HEK293 (cell line): ENCODE results near the gene DCTN2.

Experiments used
- GLIS1 ChIP-seq: fragments of 450-650 bp; formaldehyde crosslinking; IDR thresholded peaks from 2 replicates; pipeline ENCODE4 v1.5.1; 2016; ENCODE audit warnings: missing biosample characterization, missing genetic modification characterization
- KLF10 ChIP-seq: fragments of 450-650 bp; IDR thresholded peaks from 2 replicates; pipeline ENCODE4 v1.5.1; 2018; ENCODE audit warnings: missing biosample characterization, mild to moderate bottlenecking, missing genetic modification characterization
- ZNF140 ChIP-seq: fragments of 450-650 bp; formaldehyde crosslinking; IDR thresholded peaks from 2 replicates; pipeline ENCODE4 v1.5.1; 2016; ENCODE audit warnings: missing biosample characterization, missing genetic modification characterization
- ZNF341 ChIP-seq: fragments of 450-650 bp; formaldehyde crosslinking; IDR thresholded peaks from 2 replicates; pipeline ENCODE4; 2016; ENCODE audit warnings: low read depth, missing biosample characterization, missing genetic modification characterization
- ZNF366 ChIP-seq: fragments of 450-650 bp; formaldehyde crosslinking; conservative IDR thresholded peaks from 2 replicates; pipeline ENCODE4 v1.5.1; 2016; ENCODE audit warnings: missing biosample characterization, missing genetic modification characterization
- ZNF391 ChIP-seq: fragments of 450-650 bp; formaldehyde crosslinking; IDR thresholded peaks from 2 replicates; pipeline ENCODE4 v1.5.1; 2016; ENCODE audit warnings: low read depth, missing biosample characterization, missing genetic modification characterization, borderline replicate concordance
- ZNF621 ChIP-seq: fragments of 450-650 bp; formaldehyde crosslinking; IDR thresholded peaks from 2 replicates; pipeline ENCODE4 v1.5.1; 2017; ENCODE audit warnings: missing biosample characterization, missing genetic modification characterization
- ZNF776 ChIP-seq: fragments of 450-650 bp; formaldehyde crosslinking; IDR thresholded peaks from 2 replicates; pipeline ENCODE4 v1.5.0; 2017; ENCODE audit warnings: missing biosample characterization, missing genetic modification characterization, borderline replicate concordance
- TF ChIP-seq, protein P1 (sequence below): fragments of 450-650 bp; formaldehyde crosslinking; IDR thresholded peaks from 2 replicates; pipeline ENCODE4 v1.5.1; 2016; ENCODE audit warnings: missing biosample characterization, missing genetic modification characterization
- TF ChIP-seq, protein P2 (sequence below): fragments of 450-650 bp; formaldehyde crosslinking; IDR thresholded peaks from 2 replicates; pipeline ENCODE4 v1.5.1; 2016; ENCODE audit warnings: missing biosample characterization, missing genetic modification characterization
- TF ChIP-seq, protein P3 (sequence below): fragments of 450-650 bp; formaldehyde crosslinking; optimal IDR thresholded peaks from 2 replicates; pipeline ENCODE3; 2016; ENCODE audit warnings: missing biosample characterization, mild to moderate bottlenecking, missing genetic modification characterization
- TF ChIP-seq, protein P4 (sequence below): fragments of 450-650 bp; formaldehyde crosslinking; IDR thresholded peaks from 2 replicates; pipeline ENCODE4 v1.5.1; 2016; ENCODE audit warnings: missing biosample characterization, missing genetic modification characterization

DNA sequence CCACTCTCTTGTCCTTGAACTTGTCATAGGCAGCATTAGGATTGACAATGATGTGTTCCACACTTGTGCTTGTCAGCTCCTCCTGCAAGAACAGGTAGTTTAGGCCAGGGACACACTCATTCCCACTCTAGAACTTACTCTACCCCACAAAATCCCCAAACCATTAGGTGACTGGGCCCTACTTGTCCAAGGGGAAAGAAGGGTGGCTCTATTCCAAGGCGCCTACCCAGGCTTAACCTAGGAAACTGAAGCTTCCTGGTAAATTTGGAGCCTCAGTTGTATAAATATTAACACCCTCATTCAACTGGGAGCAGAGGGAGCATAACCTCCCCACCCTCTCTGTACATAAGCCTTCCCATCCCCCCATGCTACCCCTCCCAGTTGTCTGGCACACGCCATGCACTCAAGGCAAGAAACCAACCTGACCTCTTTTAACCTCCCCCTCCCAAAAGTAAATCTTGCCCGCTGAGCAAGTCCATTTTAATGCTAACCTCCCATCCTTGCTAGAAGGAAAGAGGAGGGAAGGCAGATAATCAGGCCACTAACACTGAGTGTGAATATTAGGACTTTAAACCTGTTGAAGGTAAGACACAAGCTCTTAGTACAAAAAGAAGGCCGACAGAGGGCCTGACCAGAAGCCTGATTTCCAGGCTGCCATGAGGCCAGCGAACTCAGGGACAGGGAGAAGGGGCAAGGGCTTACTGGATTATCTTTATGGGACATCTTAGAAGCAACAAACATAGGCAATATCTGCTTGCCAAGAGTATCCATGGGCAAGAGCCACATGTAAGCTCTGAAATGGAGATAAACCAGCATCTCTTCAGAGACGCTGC is 11.0 kb downstream of the DCTN2 start:
- TF ChIP-seq, protein P1, sequence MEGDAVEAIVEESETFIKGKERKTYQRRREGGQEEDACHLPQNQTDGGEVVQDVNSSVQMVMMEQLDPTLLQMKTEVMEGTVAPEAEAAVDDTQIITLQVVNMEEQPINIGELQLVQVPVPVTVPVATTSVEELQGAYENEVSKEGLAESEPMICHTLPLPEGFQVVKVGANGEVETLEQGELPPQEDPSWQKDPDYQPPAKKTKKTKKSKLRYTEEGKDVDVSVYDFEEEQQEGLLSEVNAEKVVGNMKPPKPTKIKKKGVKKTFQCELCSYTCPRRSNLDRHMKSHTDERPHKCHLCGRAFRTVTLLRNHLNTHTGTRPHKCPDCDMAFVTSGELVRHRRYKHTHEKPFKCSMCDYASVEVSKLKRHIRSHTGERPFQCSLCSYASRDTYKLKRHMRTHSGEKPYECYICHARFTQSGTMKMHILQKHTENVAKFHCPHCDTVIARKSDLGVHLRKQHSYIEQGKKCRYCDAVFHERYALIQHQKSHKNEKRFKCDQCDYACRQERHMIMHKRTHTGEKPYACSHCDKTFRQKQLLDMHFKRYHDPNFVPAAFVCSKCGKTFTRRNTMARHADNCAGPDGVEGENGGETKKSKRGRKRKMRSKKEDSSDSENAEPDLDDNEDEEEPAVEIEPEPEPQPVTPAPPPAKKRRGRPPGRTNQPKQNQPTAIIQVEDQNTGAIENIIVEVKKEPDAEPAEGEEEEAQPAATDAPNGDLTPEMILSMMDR (tag by site-specific recombination), result no peak
- TF ChIP-seq ZNF140 (tag by site-specific recombination) (no peak), ZNF341 (tag by site-specific recombination) (no peak), ZNF621 (tag by site-specific recombination) (no peak), ZNF391 (tag by site-specific recombination) (no peak), ZNF776 (tag by site-specific recombination) (no peak), KLF10 (tag by site-specific recombination) (no peak), ZNF366 (tag by site-specific recombination) (no peak), GLIS1 (no peak)
- TF ChIP-seq, protein P2, sequence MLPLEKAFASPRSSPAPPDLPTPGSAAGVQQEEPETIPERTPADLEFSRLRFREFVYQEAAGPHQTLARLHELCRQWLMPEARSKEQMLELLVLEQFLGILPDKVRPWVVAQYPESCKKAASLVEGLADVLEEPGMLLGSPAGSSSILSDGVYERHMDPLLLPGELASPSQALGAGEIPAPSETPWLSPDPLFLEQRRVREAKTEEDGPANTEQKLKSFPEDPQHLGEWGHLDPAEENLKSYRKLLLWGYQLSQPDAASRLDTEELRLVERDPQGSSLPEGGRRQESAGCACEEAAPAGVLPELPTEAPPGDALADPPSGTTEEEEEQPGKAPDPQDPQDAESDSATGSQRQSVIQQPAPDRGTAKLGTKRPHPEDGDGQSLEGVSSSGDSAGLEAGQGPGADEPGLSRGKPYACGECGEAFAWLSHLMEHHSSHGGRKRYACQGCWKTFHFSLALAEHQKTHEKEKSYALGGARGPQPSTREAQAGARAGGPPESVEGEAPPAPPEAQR (tag by site-specific recombination), result no peak
- TF ChIP-seq, protein P3, sequence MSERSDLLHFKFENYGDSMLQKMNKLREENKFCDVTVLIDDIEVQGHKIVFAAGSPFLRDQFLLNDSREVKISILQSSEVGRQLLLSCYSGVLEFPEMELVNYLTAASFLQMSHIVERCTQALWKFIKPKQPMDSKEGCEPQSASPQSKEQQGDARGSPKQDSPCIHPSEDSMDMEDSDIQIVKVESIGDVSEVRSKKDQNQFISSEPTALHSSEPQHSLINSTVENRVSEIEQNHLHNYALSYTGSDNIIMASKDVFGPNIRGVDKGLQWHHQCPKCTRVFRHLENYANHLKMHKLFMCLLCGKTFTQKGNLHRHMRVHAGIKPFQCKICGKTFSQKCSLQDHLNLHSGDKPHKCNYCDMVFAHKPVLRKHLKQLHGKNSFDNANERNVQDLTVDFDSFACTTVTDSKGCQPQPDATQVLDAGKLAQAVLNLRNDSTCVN (tag by site-specific recombination), result no peak
- TF ChIP-seq, protein P4, sequence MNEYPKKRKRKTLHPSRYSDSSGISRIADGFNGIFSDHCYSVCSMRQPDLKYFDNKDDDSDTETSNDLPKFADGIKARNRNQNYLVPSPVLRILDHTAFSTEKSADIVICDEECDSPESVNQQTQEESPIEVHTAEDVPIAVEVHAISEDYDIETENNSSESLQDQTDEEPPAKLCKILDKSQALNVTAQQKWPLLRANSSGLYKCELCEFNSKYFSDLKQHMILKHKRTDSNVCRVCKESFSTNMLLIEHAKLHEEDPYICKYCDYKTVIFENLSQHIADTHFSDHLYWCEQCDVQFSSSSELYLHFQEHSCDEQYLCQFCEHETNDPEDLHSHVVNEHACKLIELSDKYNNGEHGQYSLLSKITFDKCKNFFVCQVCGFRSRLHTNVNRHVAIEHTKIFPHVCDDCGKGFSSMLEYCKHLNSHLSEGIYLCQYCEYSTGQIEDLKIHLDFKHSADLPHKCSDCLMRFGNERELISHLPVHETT (tag by site-specific recombination), result no peak
